Measurements from ENCODE around the gene NPC2.

NPC2 gene

GRCh38 chr14:74518221-74518620, 25.1 kb upstream of the NPC2 start:
- no peak for DNase-seq

- DNase-seq, result no peak
Observed at GRCh38 chr14:74517731-74518130, 24.6 kb upstream of the NPC2 start.

- no peak for DNase-seq
Observed at GRCh38 chr14:74516451-74517160, 23.5 kb upstream of the NPC2 start.

- no peak for DNase-seq
Observed at GRCh38 chr14:74515891-74516412, 22.8 kb upstream of the NPC2 start.

GRCh38 chr14:74514471-74514941, 21.4 kb upstream of the NPC2 start:
- no peak for DNase-seq

GRCh38 chr14:74511966-74512830, 19.1 kb upstream of the NPC2 start:
- DNase-seq, result no peak

- no peak for DNase-seq
Observed at GRCh38 chr14:74510959-74511409, 17.9 kb upstream of the NPC2 start.

- no peak for DNase-seq
Observed at GRCh38 chr14:74510223-74510931, 17.3 kb upstream of the NPC2 start.

- no peak for DNase-seq
Observed at GRCh38 chr14:74509587-74510222, 16.6 kb upstream of the NPC2 start.

GRCh38 chr14:74508844-74509428, 15.8 kb upstream of the NPC2 start:
- no peak for DNase-seq

GRCh38 chr14:74508292-74508731, 15.2 kb upstream of the NPC2 start:
- no peak for DNase-seq

GRCh38 chr14:74507840-74508239, 14.7 kb upstream of the NPC2 start:
- no peak for DNase-seq

- no peak for DNase-seq
Observed at GRCh38 chr14:74507085-74507484, 14.0 kb upstream of the NPC2 start.

- no peak for DNase-seq
Observed at GRCh38 chr14:74506411-74506851, 13.3 kb upstream of the NPC2 start.

GRCh38 chr14:74505831-74506230, 12.7 kb upstream of the NPC2 start:
- DNase-seq, result no peak

GRCh38 chr14:74504874-74505720, 12.0 kb upstream of the NPC2 start:
- no peak for DNase-seq

GRCh38 chr14:74504412-74504811, 11.3 kb upstream of the NPC2 start:
- no peak for DNase-seq

- DNase-seq, result no peak
Observed at GRCh38 chr14:74503938-74504335, 10.8 kb upstream of the NPC2 start.

GRCh38 chr14:74503291-74503937, 10.3 kb upstream of the NPC2 start:
- DNase-seq, result no peak

- DNase-seq, result peak; percentile 30
Observed at GRCh38 chr14:74502236-74503019, 9.3 kb upstream of the NPC2 start.
